ENCODE results near the gene ALDH1A2. TPM values are rescaled to one million over a fixed set of nuclear protein-coding genes. Genes with fewer than 3 reads are reported as not detected.
"Not testable (repeated sequence)": the region's sequence is repeated elsewhere in the genome, so short reads cannot be mapped to it uniquely, and the experiment has no call there.

Gene ALDH1A2
- total and polyA plus RNA-seq, 5 donors: 14.7 to 71.0 (median 60.2) TPM

DNA sequence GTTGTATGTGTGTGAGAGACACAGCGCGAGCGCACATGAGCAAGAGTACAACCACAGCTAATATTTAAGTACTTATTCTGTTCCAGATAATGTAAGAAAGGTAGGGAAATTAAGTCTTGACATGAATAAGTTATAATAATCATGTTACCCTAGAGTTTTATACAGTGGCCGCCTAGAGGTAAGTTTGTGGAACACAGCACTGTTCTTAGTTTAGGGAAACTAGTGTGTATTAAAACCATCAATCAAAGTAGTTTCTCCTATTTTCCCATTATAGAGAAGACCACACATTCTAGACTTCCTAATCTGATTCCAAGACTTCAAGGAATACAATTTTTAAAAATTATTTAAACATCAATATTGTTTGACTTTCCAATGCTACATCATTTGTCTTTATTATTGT is 9.5 kb downstream of the ALDH1A2 start:
- ATAC-seq: no peak
- no peak overlapping the region for H3K4me3 ChIP-seq (ENCODE audit: low read length)
- H3K4me1 ChIP-seq (ENCODE audit: control insufficient read depth, insufficient read depth, low read length): no peaks in the 10 kb centered on the region
- H3K27me3 ChIP-seq (ENCODE audit: control insufficient read depth, insufficient read depth): no peaks in the 10 kb centered on the region
- intact Hi-C loops (cut with DNase I): no loop called here
- 91% methylated on average over 4 of the region's 4 CpGs for WGBS
- DNase-seq: no peak
- H3K9me3 ChIP-seq (ENCODE audit: control insufficient read depth, low read length): no peaks in the 10 kb centered on the region
- H3K27ac ChIP-seq (ENCODE audit: low read length): no peak overlapping the region

DNA sequence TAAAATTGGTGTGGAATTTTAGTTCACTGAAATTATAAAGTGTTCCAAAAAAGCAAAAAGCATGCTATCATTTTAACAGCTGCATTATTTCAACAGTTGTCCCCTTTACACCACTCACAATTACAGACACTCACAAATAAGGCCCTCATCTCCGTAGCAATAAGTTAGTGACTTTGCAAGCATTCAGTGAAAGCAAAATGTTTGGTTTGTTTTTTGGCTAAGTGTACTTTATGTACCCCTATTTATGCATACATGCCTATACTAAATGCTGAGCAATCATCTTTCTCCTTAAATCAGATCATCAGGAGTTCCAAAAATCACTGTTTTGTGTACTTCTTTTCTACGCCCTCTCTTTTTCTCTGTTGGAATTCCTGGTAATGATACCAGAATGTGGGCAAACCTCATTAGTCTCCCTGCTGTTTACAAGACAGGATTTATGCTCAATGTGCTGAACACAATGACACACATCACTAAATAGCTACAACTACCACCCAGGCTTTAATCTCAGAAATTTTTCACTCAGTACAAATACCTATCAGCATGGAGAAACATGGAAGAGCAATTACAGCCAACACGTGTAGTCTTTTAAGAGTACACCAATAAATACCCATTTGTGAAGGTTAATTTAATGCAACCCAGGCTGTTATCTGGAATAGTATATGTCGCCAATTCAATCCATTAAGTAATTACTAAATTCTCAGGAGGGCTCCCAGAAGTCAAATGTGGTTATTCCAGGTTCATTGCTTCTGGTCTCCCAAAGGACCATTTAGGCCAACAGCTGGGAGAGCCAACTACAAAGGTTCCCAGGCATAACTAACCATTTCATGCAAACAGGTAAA is 12.0 kb downstream of the ALDH1A2 start:
- DNase-seq: no peak
- Histone ChIP-seq H3K27me3 (ENCODE audit: control insufficient read depth, insufficient read depth) (no peaks in the 10 kb centered on the region), H3K27ac (ENCODE audit: low read length) (no peak overlapping the region), H3K4me1 (ENCODE audit: control insufficient read depth, insufficient read depth, low read length) (no peaks in the 10 kb centered on the region), H3K4me3 (ENCODE audit: low read length) (no peak overlapping the region), H3K9me3 (ENCODE audit: control insufficient read depth, low read length) (no peaks in the 10 kb centered on the region)
- intact Hi-C loops (cut with DNase I): no loop called here
- no peak for ATAC-seq
- WGBS: 72% methylated on average over 4 of the region's 4 CpGs

DNA sequence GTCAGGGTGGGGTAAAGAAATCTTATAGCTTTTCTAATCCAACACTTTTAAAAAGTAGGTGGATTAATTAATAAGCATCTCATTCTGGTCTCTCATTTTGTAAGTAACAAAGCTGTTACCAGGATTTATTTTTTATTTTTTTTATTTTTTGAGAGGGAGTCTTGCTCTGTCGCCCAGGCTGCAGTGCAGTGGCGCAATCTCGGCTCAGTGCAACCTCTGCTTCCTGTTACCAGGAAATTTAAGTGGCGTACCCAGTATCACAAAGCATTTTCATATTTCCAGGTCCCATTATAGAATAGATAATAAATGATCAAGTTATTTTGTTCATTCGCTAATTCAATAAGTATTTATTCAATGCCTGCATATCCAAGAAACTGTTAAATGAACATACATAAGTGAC is 13.2 kb downstream of the ALDH1A2 start:
- intact Hi-C loops (cut with DNase I): no loop called here
- ATAC-seq (no peak), DNase-seq (peak; percentile 16 to 40 (median 27))
- 89% methylated on average over 5 of the region's 5 CpGs for WGBS
- Histone ChIP-seq H3K9me3 (ENCODE audit: control insufficient read depth, low read length) (no peaks in the 10 kb centered on the region), H3K27ac (ENCODE audit: low read length) (no peak overlapping the region), H3K4me3 (ENCODE audit: low read length) (no peak overlapping the region), H3K4me1 (ENCODE audit: control insufficient read depth, insufficient read depth, low read length) (no peaks in the 10 kb centered on the region), H3K27me3 (ENCODE audit: control insufficient read depth, insufficient read depth) (no peaks in the 10 kb centered on the region)

DNA sequence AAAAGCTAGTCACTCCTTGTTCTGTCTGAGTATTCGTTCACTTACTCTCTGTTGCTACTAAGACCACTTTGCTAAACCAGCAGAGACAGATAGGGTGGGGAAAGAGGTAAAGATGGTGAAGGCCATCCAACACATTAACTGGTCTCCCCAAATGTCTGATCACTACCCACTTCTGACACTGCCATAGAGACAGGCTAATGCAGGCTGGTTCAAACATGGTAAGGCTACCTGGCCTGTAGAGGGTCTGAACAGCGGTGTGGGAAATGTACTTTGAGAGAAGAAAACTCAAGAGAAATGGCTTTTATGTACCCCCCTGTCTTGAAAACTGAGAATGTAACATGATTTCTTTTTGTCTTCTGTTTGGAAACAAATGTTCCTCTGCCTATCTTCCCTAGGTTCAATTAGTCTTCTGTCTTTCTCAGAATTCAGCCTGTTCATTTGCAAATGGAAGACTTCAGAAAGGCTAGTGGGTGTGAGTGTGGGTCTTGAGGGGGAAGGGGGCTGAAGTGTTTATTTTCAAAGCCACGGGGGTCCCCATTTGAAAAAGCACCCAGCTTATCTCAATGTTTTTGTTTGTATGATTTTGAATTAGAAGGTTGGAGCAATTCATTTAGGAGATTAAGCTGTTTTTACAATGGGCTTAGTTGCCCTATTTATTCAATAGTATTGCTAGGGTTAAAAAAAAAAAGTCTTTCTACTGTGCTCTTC is 15.8 kb downstream of the ALDH1A2 start:
- Histone ChIP-seq H3K4me1 (ENCODE audit: control insufficient read depth, insufficient read depth, low read length) (no peaks in the 10 kb centered on the region), H3K4me3 (ENCODE audit: low read length) (no peak overlapping the region), H3K9me3 (ENCODE audit: control insufficient read depth, low read length) (no peaks in the 10 kb centered on the region), H3K27ac (ENCODE audit: low read length) (no peak overlapping the region), H3K27me3 (ENCODE audit: control insufficient read depth, insufficient read depth) (no peaks in the 10 kb centered on the region)
- 85% methylated on average over 3 of the region's 3 CpGs for WGBS
- ATAC-seq (no peak), DNase-seq (no peak)
- intact Hi-C loops (cut with DNase I): loop anchor here in 1 of 4 donors (10.0 kb wide), 1 partner anchor 125 kb away; no protein-coding TSS in a partner anchor

GRCh38 chr15:58048261-58048660 is 17.2 kb downstream of the ALDH1A2 start:
- H3K4me1 ChIP-seq (ENCODE audit: control insufficient read depth, insufficient read depth, low read length): no peaks in the 10 kb centered on the region
- H3K4me3 ChIP-seq (ENCODE audit: low read length): no peak overlapping the region
- DNase-seq (no peak), ATAC-seq (peak in 1 of 2 donors; percentile 64)
- H3K9me3 ChIP-seq (ENCODE audit: control insufficient read depth, low read length): no peaks in the 10 kb centered on the region
- intact Hi-C loops (cut with DNase I): loop anchor here in 1 of 4 donors (10.0 kb wide), 1 partner anchor 123 kb away; no protein-coding TSS in a partner anchor
- no peaks in the 10 kb centered on the region for H3K27me3 ChIP-seq (ENCODE audit: control insufficient read depth, insufficient read depth)
- 86% methylated on average over 3 of the region's 3 CpGs for WGBS
- no peak overlapping the region for H3K27ac ChIP-seq (ENCODE audit: low read length)

DNA sequence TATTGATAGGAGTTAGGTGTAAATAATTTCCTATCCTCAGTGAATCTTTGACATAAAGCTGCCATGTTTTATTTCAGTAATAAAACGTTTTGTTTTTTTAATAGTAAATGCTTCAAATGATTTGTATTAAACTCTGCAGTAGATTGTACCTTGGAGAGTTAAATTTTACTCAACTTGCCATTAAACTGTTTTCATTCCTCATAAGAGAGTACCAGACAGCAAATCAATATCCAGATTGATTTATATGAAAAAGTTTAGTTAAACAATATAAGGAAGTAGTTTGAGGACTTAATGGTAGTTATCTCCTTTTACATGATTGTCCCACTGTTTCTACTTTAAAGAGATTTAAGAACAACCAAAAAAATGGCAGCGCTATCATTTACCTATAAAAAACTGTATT is 18.4 kb downstream of the ALDH1A2 start:
- DNase-seq (no peak), ATAC-seq (no peak)
- intact Hi-C loops (cut with DNase I): loop anchor here in 1 of 4 donors (10.0 kb wide), 1 partner anchor 122 kb away; no protein-coding TSS in a partner anchor
- no peaks in the 10 kb centered on the region for H3K27me3 ChIP-seq (ENCODE audit: control insufficient read depth, insufficient read depth)
- H3K27ac ChIP-seq (ENCODE audit: low read length): no peak overlapping the region
- WGBS: 70% methylated on average over 2 of the region's 2 CpGs
- H3K4me3 ChIP-seq (ENCODE audit: low read length): no peak overlapping the region
- H3K9me3 ChIP-seq (ENCODE audit: control insufficient read depth, low read length): no peaks in the 10 kb centered on the region
- H3K4me1 ChIP-seq (ENCODE audit: control insufficient read depth, insufficient read depth, low read length): no peaks in the 10 kb centered on the region

GRCh38 chr15:58046467-58046866 is 19.0 kb downstream of the ALDH1A2 start:
- intact Hi-C loops (cut with DNase I): loop anchor here in 1 of 4 donors (10.0 kb wide), 1 partner anchor 122 kb away; no protein-coding TSS in a partner anchor

GRCh38 chr15:58045376-58045775 is 20.1 kb downstream of the ALDH1A2 start:
- H3K9me3 ChIP-seq (ENCODE audit: control insufficient read depth, low read length); DNase-seq; H3K27ac ChIP-seq (ENCODE audit: low read length); H3K4me3 ChIP-seq (ENCODE audit: low read length); H3K4me1 ChIP-seq (ENCODE audit: control insufficient read depth, insufficient read depth, low read length); ATAC-seq; H3K27me3 ChIP-seq (ENCODE audit: control insufficient read depth, insufficient read depth): not testable (repeated sequence)
- intact Hi-C loops (cut with DNase I): loop anchor here in 1 of 4 donors (10.0 kb wide), 1 partner anchor 121 kb away; no protein-coding TSS in a partner anchor
- 96% methylated on average over 7 of the region's 7 CpGs for WGBS

More at GRCh38 chr15:58046467-58046866, 19.0 kb downstream of the ALDH1A2 start:
- no peak overlapping the region for H3K27ac ChIP-seq (ENCODE audit: low read length)
- DNase-seq: no peak
- no peak overlapping the region for H3K4me3 ChIP-seq (ENCODE audit: low read length)
- no peaks in the 10 kb centered on the region for H3K4me1 ChIP-seq (ENCODE audit: control insufficient read depth, insufficient read depth, low read length)
- H3K9me3 ChIP-seq (ENCODE audit: control insufficient read depth, low read length): no peaks in the 10 kb centered on the region
- no peak for ATAC-seq
- no peaks in the 10 kb centered on the region for H3K27me3 ChIP-seq (ENCODE audit: control insufficient read depth, insufficient read depth)
- WGBS: 72% methylated on average over 1 of the region's 1 CpG

DNA sequence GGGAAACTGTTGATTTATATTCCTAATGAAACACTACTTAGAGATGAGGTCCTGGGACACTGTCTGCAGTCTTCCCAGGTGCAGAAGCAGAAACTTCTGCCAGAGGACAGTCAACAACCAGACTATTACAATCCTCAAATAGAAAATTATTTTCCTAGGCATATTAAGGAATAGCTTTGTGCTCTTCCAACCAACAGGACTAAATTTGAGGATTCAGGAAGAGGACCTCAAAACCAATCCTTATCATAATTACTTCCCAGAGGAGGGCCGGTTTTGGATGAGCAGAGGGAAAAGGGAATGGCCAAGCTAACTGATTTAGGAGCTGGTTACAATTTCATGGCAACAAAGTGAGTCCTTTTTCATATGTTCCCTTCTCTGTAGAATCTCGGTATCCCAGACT is 21.0 kb downstream of the ALDH1A2 start:
- H3K27me3 ChIP-seq (ENCODE audit: control insufficient read depth, insufficient read depth): no peaks in the 10 kb centered on the region
- 68% methylated on average over 2 of the region's 2 CpGs for WGBS
- intact Hi-C loops (cut with DNase I): loop anchor here in 1 of 4 donors (10.0 kb wide), 1 partner anchor 120 kb away; no protein-coding TSS in a partner anchor
- H3K27ac ChIP-seq (ENCODE audit: low read length): no peak overlapping the region
- DNase-seq (no peak), ATAC-seq (no peak)
- no peak overlapping the region for H3K4me3 ChIP-seq (ENCODE audit: low read length)
- H3K4me1 ChIP-seq (ENCODE audit: control insufficient read depth, insufficient read depth, low read length): no peaks in the 10 kb centered on the region
- H3K9me3 ChIP-seq (ENCODE audit: control insufficient read depth, low read length): no peaks in the 10 kb centered on the region

DNA sequence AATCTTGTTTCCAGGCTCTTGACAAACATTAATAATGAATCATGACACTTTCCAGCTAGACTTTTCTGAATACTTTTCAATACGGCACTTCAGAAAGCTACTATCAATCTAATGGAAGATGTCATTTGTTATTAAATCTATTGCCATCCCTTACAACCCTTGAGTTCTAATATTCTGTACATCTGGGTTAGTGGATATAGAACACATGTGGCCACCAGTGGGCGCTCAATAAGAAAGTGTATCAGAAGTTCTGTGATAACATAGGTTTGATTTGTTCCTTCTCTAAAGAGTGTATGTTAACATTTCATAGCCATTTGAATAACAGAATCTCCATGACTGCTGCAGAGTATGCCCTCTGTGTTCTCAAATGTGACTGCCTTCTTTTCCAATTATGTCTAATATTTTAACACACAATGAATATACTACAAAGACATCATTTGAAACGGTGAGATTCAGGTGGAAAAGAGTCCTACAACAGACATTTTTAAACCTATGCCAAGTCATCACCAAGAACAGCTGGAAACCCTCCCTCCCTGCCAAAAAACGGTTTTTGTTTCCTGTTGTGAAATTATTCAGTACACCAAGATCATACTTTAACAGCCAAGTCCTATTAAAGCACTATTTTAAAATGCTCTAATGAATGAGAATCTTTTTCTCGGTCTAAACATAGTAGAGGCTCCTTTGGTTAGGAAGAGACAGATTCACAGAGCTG is 22.2 kb downstream of the ALDH1A2 start:
- WGBS: 38% methylated on average over 5 of the region's 5 CpGs
- no peaks in the 10 kb centered on the region for H3K4me1 ChIP-seq (ENCODE audit: control insufficient read depth, insufficient read depth, low read length)
- intact Hi-C loops (cut with DNase I): loop anchor here in 1 of 4 donors (10.0 kb wide), 1 partner anchor 119 kb away; no protein-coding TSS in a partner anchor
- H3K9me3 ChIP-seq (ENCODE audit: control insufficient read depth, low read length): no peaks in the 10 kb centered on the region
- DNase-seq: peak in 1 of 3 donors; percentile 69
- H3K4me3 ChIP-seq (ENCODE audit: low read length): no peak overlapping the region
- H3K27ac ChIP-seq (ENCODE audit: low read length): no peak overlapping the region
- H3K27me3 ChIP-seq (ENCODE audit: control insufficient read depth, insufficient read depth): no peaks in the 10 kb centered on the region
- peak; percentile 30 to 36 for ATAC-seq

Measured in right cardiac atrium (tissue), 5 donors.